ENCODE measurements around the gene RNU6-1.
A peak's percentile ranks its signal among the peaks of the same experiment; 100 is the strongest.

RNU6-1 gene

DNA sequence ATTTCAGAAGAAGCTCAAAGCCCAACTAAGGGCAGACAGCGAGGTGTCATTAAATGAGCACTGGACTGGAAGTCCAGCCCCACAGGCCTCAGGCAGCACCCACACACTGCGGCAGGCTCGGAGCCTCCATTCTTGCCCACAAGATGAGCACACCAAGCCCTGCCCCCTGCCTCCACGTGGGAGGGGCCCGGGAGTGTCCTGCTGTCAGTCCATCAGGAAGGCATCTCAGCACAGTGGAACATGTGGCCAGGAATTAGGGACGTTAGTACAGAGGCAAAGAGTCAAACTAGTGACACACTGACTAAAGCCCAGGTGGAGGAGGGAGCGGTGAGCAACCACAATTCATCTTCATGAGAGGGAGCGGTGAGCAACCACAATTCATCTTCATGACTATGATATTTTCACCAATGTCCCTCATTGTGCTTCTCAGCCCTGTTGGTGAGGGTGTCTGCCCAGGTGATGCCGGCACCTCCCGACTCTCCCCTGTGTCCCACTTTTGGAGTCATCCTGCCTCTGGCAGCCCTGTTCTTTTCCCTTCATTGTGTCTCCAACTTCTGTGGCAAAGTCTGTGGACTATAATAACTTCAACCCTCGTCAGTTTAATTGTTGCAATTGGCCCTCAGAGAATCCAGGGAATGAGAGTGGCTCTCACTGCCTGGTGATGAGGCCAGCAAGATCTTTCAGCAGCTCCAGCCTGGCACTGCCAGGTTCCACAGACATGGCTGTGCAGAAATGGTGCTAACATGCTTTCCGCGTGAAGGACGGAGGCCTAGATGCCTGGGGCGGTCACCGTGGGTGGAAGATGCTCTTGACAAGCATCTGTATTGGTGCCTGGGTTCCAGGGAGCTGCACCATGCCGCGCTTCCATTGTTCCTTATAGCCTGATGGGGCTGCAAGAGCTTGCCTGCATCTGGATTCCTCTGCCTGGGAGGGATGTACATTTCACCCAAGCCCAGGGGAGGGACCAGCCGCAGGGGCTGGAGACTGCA, 37.6 kb downstream of the RNU6-1 start:
- no peak for DNase-seq (ENCODE audit: low spot score)

DNA sequence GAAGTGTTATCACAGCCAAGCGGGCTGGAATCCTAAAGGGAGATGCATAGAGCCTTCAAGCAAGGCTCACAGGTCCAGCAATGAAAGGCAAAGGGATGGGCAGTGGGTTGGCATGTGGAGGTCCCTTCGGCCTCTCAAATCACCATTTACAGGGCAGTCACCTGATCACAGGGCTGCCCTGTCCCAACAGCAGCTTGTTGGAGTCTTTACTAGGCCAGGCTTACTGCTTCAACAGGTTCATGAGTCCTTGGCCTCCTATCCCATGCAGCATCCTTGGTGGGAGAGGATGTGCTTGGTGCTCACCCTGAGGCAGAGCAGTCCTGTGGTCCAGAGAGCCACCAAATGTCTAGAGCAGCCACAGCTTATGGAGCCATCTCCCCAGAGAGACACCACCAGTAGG, 38.7 kb downstream of the RNU6-1 start:
- no peak for DNase-seq (ENCODE audit: low spot score)

DNA sequence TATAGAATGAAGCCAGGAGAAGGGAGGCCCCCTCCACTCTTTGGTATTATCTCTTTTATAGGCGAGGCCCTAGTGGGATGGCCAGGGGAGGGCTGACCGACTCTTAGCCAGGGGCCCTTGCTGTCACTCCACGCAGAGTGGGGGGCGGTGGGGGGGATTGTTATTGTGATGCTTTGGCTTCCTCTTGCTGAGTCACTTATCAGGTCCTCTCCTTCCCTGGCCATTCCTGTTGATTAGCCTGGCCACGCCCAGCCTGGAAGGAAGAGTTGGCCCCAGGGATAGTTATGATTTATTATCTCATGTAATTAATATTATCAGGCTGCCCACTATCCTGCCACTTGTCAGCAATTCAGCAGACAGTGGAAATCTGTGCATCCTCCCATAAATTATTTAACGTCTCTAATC, 40.0 kb downstream of the RNU6-1 start:
- no peak for DNase-seq (ENCODE audit: low spot score)

DNA sequence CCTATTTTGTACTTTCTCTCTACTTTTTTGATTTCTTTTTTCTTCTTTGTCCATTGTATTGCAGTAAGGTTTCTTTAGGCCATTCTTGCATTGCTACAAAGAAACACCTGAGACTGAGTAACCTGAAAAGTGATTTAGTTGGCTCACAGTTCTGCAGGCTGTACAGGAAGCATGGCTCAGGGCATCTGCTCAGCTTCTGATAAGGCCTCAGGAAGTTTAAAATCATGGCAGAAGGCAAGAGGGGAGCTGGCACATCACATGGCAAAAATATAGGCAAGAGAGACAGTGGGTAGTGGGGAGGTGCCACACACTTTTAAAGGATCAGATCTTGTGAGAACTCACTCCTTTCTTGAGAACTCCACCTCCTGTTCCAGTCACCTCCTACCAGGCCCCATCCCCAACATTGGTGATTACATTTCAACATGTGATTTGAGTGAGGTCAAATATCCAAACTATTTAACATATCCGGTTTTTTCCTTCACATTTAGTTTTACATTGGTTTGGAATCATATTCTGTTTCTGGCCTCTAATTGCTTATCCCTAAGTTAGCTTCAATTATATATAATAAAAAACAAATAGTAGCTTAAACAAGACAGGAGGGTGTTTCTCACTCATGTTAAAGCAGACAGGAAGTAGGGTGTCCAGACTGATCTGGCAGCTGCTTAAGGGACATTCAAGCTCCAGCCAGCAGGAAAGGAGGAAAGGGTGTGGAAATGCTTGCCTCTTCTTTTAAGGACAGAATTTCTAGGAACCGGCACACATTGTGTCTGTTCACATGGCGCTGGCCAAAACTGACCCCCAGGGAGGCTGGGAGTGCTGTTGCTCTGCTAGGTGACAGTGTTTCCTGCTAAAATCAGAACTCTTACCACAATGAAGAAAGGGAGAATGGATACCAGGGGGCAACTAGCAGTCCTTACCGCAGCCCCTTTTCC, 43.4 kb downstream of the RNU6-1 start:
- no peak for DNase-seq (ENCODE audit: low spot score)

DNA sequence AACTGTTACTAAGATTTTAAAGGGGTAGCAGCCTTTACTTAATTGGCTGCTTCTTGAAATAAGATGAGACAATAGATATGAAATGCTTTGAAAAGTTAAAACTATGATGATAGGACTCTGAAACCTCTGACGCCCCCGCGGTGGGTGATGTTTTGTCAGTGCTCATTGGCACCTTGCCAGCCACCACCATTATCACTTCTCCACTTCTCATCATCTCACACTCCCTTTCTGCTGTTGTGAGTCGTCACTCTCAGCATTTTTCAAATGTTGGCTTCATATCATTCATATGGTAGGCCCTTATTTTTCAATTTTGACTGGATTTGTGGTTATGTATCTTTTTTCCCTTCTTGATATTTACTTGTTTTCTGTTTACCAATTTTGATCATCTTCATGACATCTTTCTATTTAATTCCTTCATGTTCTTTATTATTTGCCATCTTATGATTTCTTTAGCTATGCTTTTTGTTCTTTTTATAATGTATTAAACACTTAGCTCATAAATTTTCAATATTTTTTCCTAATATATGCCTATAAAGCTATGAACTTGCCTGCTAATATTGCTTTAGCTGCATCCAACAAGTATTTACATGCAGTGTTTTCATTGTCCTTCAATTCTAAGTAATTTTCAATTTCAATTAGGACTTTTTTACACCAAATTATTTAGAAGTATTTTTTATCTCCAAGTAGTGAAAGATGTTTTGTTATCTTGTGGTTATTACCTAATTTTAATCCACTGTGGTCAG, 44.8 kb downstream of the RNU6-1 start:
- no peak for DNase-seq (ENCODE audit: low spot score)

DNA sequence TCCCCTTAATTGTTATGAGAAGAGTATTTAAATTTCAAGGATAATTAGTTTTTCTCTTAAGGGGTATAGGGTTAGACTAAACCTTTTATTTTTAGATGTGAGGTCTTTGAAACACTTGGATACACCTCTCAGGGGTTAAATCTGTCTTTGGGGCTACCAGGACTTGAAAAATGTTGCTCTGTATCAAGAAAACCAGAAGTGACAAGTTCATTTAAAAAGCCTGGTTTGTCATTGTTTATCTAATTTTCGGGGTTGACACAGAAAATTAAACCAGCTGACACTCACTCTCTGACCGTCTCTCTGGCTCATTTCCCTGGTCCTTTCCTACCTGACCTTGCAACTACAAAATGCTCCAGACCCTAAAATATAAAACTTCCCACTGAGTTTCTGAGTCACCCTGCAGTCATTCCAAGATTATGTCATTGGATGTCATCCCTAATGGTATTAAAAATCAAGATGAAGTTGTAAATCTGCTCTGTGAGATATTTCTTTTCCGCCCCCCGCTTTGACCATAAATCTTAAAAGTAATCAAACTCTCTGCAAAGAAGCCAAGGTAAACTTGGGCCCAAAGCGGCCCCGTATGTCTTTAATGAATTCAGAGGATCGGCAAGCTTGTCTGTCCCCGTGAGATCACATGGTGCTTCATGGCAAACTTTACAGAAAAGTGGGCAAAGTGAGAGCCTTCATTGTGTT, 47.4 kb downstream of the RNU6-1 start:
- peak; percentile 70 for DNase-seq (ENCODE audit: low spot score)

DNA sequence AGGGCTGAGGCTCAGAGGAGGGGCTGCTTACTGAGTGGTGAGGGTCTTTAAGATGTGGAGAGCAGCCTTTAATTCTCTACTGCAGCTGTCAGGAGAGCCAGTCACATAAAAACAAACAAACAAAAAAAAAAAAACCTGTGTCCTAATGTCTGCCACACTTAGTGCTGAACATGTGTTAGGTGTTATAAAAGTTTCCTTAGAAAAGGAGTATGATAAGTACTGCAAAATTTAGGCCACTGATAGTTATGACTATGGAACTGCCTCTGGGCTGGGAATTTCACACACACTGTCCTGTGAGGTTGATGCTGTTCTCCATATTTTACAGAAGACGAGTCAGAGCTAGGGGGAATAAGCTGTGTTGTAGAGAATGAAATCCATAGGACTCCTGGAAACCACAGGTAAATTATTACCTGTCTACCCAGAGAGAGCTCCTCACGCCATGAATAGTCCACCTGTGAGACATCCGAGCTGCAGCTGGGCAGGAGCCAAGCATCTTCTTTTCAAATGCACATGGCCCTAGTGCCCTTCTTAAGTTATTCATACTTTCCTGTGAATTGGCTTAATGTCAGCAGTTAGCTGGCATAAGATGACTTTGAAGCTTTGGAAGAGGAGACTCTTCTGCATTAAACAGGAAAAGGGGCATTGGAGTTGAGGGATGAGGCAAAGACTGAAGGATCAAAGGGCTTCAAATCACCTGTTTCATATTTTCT, 49.1 kb downstream of the RNU6-1 start:
- no peak for DNase-seq (ENCODE audit: low spot score)

Small RNA genes lying within 50 kb of the gene (small RNA-seq; reads per million reads assigned to genes)
- 0.21 to 5.7 reads per million in 2 experiments for gene RNU6-1
